Sigmoid colon (tissue), 4 donors: ENCODE measurements around the gene COX14.

Experiments used
- CTCF ChIP-seq, 4 experiments: fragments of 450-650 bp in 3 of 4; fragments of 200-600 bp in 1 of 4; IDR thresholded peaks; one replicate each; pipeline ENCODE4 v1.5.1; 2016 to 2019; ENCODE audit warnings: antibody characterized with exemption in 4 of 4, mild to moderate bottlenecking in 3 of 4, moderate library complexity in 2 of 4
- POLR2A ChIP-seq, 2 donors: fragments of 450-650 bp; IDR thresholded peaks; one replicate each; pipeline ENCODE4 v1.6.1; 2016; ENCODE audit warnings: antibody characterized with exemption in 2 of 2, mild to moderate bottlenecking in 2 of 2, moderate library complexity in 2 of 2
- POLR2AphosphoS5 ChIP-seq, 4 donors: sonication (generic); formaldehyde crosslinking; IDR thresholded peaks; one replicate each; pipeline ENCODE4 v1.6.1; 2017; ENCODE audit warnings: antibody characterized with exemption in 4 of 4

GRCh38 chr12:50109319-50109718, 2.7 kb upstream of the COX14 start:
- TF ChIP-seq CTCF (IDR thresholded peaks at IDR 0.05) (no peak), POLR2AphosphoS5 (IDR thresholded peaks at IDR 0.05) (no peak), POLR2A (IDR thresholded peaks at IDR 0.05) (no peak)
